GM21360 (cell line): ENCODE measurements around the gene LRFN3.

Experiments
- ATAC-seq: cut with Tn5 transposase; IDR thresholded peaks from one replicate; pipeline ENCODE4 v1.9.1; 2021; ENCODE audit warnings: mild to moderate bottlenecking, moderate library complexity; ENCODE audit not compliant: unreplicated experiment

LRFN3 gene

DNA sequence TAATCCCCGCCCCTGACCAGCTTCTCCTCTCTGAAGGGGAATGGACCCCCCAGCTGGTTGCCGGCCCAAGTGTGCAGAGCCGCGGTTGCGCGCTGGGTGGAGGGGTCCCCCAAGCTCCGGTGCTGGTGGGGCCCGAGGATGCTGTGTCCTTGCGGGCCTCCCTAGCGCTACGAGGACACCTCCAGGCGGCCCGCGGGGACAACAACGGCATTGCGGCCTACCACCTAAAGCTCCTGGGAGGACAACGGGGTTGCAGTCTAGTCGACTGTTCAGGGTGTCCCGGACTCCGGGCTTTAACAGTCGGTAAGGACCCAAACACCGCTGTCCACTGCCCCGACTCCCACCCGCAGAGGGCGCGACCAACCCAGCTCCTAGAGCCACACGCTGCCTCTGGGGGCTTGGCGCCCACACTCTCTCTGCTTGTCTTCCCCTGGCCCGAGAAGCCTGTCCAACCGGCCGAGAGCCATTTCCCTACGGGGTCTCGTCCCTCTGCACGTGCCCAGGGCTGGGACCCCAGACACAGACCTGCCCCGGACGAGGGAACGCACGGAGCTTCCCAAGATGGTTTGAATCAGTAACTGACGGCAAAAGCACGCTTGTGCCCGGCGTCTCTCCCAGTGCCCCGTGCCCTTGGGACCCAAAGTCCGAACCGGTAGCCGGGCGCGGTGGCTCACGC lies 57.9 kb downstream of the LRFN3 start:
- ATAC-seq: no peak
